A673 (cell line): ENCODE measurements around the gene SNX32. TPM values are rescaled to one million over a fixed set of nuclear protein-coding genes. Genes with fewer than 3 reads are reported as not detected.

Experiments used
- BruUV-seq: library from RNA; stranded (reverse); fragments of 400-500 nt; replicated peaks from 2 replicates; lab custom pipeline; 2021; lab: Mats Ljungman, UMichigan
- CTCF ChIA-PET: fragments of 300-600 bp; sonication (Branson Sonifier 250); formaldehyde crosslinking; loops from one replicate; lab custom pipeline; 2022; ENCODE audit warnings: antibody characterized with exemption; lab: Charles Lee
- POLR2A ChIA-PET: fragments of 300-600 bp; sonication (Branson Sonifier 250); formaldehyde crosslinking; loops from one replicate; lab custom pipeline; 2022; ENCODE audit warnings: antibody characterized with exemption; ENCODE audit not compliant: low non-redundant PET; lab: Charles Lee
- DNase-seq: peaks from one replicate; pipeline ENCODE4 v3.0.0-alpha.2; 2015; ENCODE audit warnings: low spot score
- H3K27ac ChIP-seq: fragments of 200-600 bp; sonication (generic); 2 replicates; pipeline ENCODE4 v1.5.1; 2016; ENCODE audit warnings: mixed run types, low read depth, mild to moderate bottlenecking, mixed read lengths, antibody characterized with exemption, low read length; ENCODE audit not compliant: poor library complexity, severe bottlenecking
- H3K27me3 ChIP-seq: fragments of 200-600 bp; sonication (generic); replicated peaks from 2 replicates; pipeline ENCODE4 v1.6.1; 2017; ENCODE audit warnings: mixed run types, low read depth, mild to moderate bottlenecking, mixed read lengths, antibody characterized with exemption, low read length; ENCODE audit not compliant: insufficient read depth, poor library complexity
- H3K36me3 ChIP-seq: fragments of 200-600 bp; sonication (generic); 2 replicates; pipeline ENCODE4 v1.6.1; 2016; ENCODE audit warnings: mixed run types, mild to moderate bottlenecking, mixed read lengths, antibody characterized with exemption, low read length; ENCODE audit not compliant: insufficient read depth, poor library complexity, severe bottlenecking
- H3K4me1 ChIP-seq: fragments of 200-600 bp; sonication (generic); 2 replicates; pipeline ENCODE4 v1.6.1; 2017; ENCODE audit warnings: mixed run types, mild to moderate bottlenecking, mixed read lengths, antibody characterized with exemption, low read length; ENCODE audit not compliant: insufficient read depth, poor library complexity, severe bottlenecking
- H3K4me3 ChIP-seq: fragments of 200-600 bp; sonication (generic); 2 replicates; pipeline ENCODE4 v1.5.1; 2016; ENCODE audit warnings: low read depth, mixed run types, mild to moderate bottlenecking, mixed read lengths, low read length; ENCODE audit not compliant: poor library complexity, severe bottlenecking
- H3K9me3 ChIP-seq: fragments of 200-600 bp; sonication (generic); 2 replicates; pipeline ENCODE4 v1.6.1; 2016; ENCODE audit warnings: mixed run types, low read depth, mild to moderate bottlenecking, mixed read lengths, antibody characterized with exemption, low read length; ENCODE audit not compliant: poor library complexity, severe bottlenecking
- CTCF ChIP-seq: fragments of 300-800, 200-600 bp; sonication (generic); conservative IDR thresholded peaks from 2 replicates; pipeline ENCODE4 v1.5.1; 2017; ENCODE audit warnings: low read depth, mild to moderate bottlenecking, antibody characterized with exemption, low read length, moderate library complexity, mixed read lengths
- EZH2 ChIP-seq: fragments of 200-600 bp; sonication (generic); IDR thresholded peaks from 2 replicates; pipeline ENCODE4 v1.6.1; 2017; ENCODE audit warnings: borderline replicate concordance, low read depth, mild to moderate bottlenecking, mixed read lengths, antibody characterized with exemption, low read length; ENCODE audit not compliant: poor library complexity, severe bottlenecking
- intact Hi-C: fragments of 100-400 bp; cut with micrococcal nuclease; formaldehyde crosslinking; loops from one replicate; pipeline ENCODE4 v1.10.0; 2022; ENCODE audit not compliant: unreplicated experiment
- total RNA-seq: library from RNA; stranded (reverse); gene quantifications from 2 replicates; pipeline ENCODE4 v1.2.3, GENCODE V29; 2021

Gene SNX32
- total RNA-seq, 1 experiment from 2014 or later: 2.1 TPM

- no TSS peak for BruUV-seq
- TF ChIP-seq CTCF (no peak), EZH2 (no peak)
- intact Hi-C loops: no loop called here
- H3K4me3 ChIP-seq: no peak overlapping the region
- no peak overlapping the region for H3K27ac ChIP-seq
- H3K36me3 ChIP-seq: no peaks in the 10 kb centered on the region
- H3K4me1 ChIP-seq: peaks cover 25% of the 10 kb centered on the region
- no peaks in the 10 kb centered on the region for H3K9me3 ChIP-seq
- no peak for DNase-seq
- ChIA-PET CTCF (no interaction called here), POLR2A (interaction anchor here (0.6 to 0.8 kb wide), 2 partner anchors 17 to 19 kb away, joined by 3 to 7 read pairs; no protein-coding TSS in a partner anchor)
- no peaks in the 10 kb centered on the region for H3K27me3 ChIP-seq
These were observed 63.3 kb downstream of the SNX32 start for GRCh38 chr11:65897020-65897471.

DNA sequence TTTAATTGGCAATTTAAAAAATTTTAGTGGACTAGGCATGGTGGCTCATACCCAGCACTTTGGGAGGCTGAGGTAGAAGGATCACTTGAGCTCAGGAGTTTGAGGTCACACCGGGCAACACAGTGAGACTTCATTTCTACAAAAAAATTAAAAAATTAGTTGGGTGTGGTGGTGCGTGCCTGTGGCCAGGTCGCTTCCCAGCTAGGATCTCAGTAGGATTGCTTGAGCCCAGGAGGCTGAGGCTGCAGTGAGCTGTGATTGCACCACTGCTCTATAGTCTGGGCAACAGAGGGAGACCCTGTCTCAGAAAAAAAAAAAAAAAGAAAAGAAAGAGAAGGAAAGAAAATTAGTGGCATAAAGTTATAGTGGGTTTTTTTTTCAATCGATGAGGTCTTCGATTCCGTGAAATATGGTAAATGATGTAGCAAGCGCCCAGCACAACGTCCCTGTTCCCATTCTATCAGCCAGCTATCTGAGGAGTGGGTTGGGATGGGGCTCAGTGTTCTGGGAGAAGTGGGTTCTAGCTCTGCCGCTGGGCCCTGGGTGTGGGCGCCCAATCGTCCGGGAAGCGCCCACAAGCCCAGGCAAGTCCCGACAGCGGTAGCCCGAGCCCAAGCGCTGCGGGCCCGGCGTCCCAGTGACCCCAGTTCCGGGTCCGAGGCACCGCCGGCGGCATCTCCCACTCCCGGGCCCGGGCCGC lies 65.0 kb downstream of the SNX32 start:
- TSS peak; percentile 38 for BruUV-seq
- no peaks in the 10 kb centered on the region for H3K36me3 ChIP-seq
- no peaks in the 10 kb centered on the region for H3K27me3 ChIP-seq
- no peak for TF ChIP-seq EZH2
- no peak for TF ChIP-seq CTCF
- ChIA-PET POLR2A (no interaction called here), CTCF (interaction anchor here (1.1 to 2.0 kb wide), 3 partner anchors 8 to 14 kb away, joined by 3 to 10 read pairs (median 7); partner anchors contain the start of gene FIBP)
- peaks cover 7% of the 10 kb centered on the region for H3K4me1 ChIP-seq
- H3K9me3 ChIP-seq: no peaks in the 10 kb centered on the region
- peak overlapping the region; percentile 65 for H3K4me3 ChIP-seq
- intact Hi-C loops: no loop called here
- no peak for DNase-seq
- peak overlapping the region; percentile 47 for H3K27ac ChIP-seq

- H3K36me3 ChIP-seq: no peaks in the 10 kb centered on the region
These were observed 65.8 kb downstream of the SNX32 start for GRCh38 chr11:65899356-65900124.

More at GRCh38 chr11:65899356-65900124, 65.8 kb downstream of the SNX32 start:
- ChIA-PET POLR2A (no interaction called here), CTCF (interaction anchor here (1.1 to 2.0 kb wide), 3 partner anchors 9 to 15 kb away, joined by 3 to 10 read pairs (median 7); partner anchors contain the start of gene FIBP)
- TF ChIP-seq EZH2 (no peak), CTCF (no peak)
- peaks cover 6% of the 10 kb centered on the region for H3K4me1 ChIP-seq
- peak overlapping the region; percentile 65 for H3K4me3 ChIP-seq
- intact Hi-C loops: no loop called here
- BruUV-seq: no TSS peak
- H3K9me3 ChIP-seq: no peaks in the 10 kb centered on the region
- H3K27me3 ChIP-seq: no peaks in the 10 kb centered on the region
- DNase-seq: peak; percentile 66
- peak overlapping the region; percentile 47 for H3K27ac ChIP-seq
